ENCODE measurements around the gene GRB14. TPM values are rescaled to one million over a fixed set of nuclear protein-coding genes. Genes with fewer than 3 reads are reported as not detected.
"Not testable (repeated sequence)": the region's sequence is repeated elsewhere in the genome, so short reads cannot be mapped to it uniquely, and the experiment has no call there.

Gene GRB14
- total RNA-seq, 4 donors from 2014 or later: 6.5 to 14.6 (median 9.2) TPM

- Histone ChIP-seq H3K4me3 (no peak overlapping the region), H3K27me3 (no peaks in the 10 kb centered on the region), H3K27ac (no peak overlapping the region), H3K4me1 (peaks cover 0 to 14% (median 0%) of the 10 kb centered on the region in 4 donors), H3K36me3 (no peaks in the 10 kb centered on the region), H3K9me3 (peaks cover 0 to 4% (median 0%) of the 10 kb centered on the region in 4 donors)
- 59 to 65% methylated on average over 2 of the region's 2 CpGs for WGBS, 2 donors
- no peak for DNase-seq (ENCODE audit: low spot score in 2 of 2)
- TF ChIP-seq CTCF (IDR thresholded peaks at IDR 0.05) (no peak), POLR2A (IDR thresholded peaks at IDR 0.05) (no peak), EP300 (IDR thresholded peaks at IDR 0.05) (no peak)
Observed at GRCh38 chr2:164554487-164554886, 66.8 kb downstream of the GRB14 start.

DNA sequence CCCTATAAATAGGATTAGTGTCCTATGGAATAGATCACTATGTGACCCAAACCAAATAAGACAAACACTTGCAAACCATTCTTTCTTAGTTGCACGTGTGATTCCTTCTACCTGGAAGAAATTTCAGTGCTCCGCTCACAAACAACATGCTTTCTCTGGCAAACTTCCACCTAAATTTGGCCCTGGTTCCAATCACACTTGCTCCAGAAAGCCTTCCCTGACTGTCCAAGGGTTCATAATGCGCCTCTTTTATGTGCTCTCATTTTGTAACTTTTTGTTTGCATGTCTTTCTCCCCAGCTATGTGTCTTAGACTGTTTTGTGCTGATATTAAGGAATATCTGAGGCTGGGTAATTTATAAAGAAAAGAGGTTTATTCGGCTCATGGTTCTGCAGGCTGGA lies 69.8 kb downstream of the GRB14 start:
- WGBS, 2 donors: 93% methylated on average over 4 of the region's 4 CpGs
- Histone ChIP-seq H3K9me3 (peaks cover 0 to 12% (median 0%) of the 10 kb centered on the region in 4 donors), H3K27me3 (no peaks in the 10 kb centered on the region), H3K4me1 (no peaks in the 10 kb centered on the region), H3K4me3 (no peak overlapping the region), H3K36me3 (no peaks in the 10 kb centered on the region), H3K27ac (no peak overlapping the region)
- TF ChIP-seq CTCF (IDR thresholded peaks at IDR 0.05) (no peak), EP300 (IDR thresholded peaks at IDR 0.05) (no peak), POLR2A (IDR thresholded peaks at IDR 0.05) (no peak)
- DNase-seq (ENCODE audit: low spot score in 2 of 2): no peak

GRCh38 chr2:164549705-164550104 lies 71.6 kb downstream of the GRB14 start:
- not testable (repeated sequence) for DNase-seq (ENCODE audit: low spot score in 2 of 2); H3K4me3 ChIP-seq; H3K27ac ChIP-seq; H3K36me3 ChIP-seq; H3K4me1 ChIP-seq; H3K27me3 ChIP-seq
- 95 to 99% methylated on average over 3 of the region's 3 CpGs for WGBS, 2 donors
- H3K9me3 ChIP-seq: peaks cover 0 to 22% (median 0%) of the 10 kb centered on the region in 4 donors

- DNase-seq (ENCODE audit: low spot score in 2 of 2): no peak
- Histone ChIP-seq H3K36me3 (no peaks in the 10 kb centered on the region), H3K9me3 (peaks cover 0 to 18% (median 0%) of the 10 kb centered on the region in 4 donors), H3K27me3 (no peaks in the 10 kb centered on the region), H3K4me1 (peaks cover 0 to 11% (median 0%) of the 10 kb centered on the region in 4 donors), H3K4me3 (no peak overlapping the region), H3K27ac (no peak overlapping the region)
- WGBS, 2 donors: 87 to 90% methylated on average over 5 of the region's 5 CpGs
- TF ChIP-seq EP300 (IDR thresholded peaks at IDR 0.05): no peak
- no peak for TF ChIP-seq CTCF (IDR thresholded peaks at IDR 0.05)
- TF ChIP-seq POLR2A (IDR thresholded peaks at IDR 0.05): no peak
Observed at GRCh38 chr2:164545484-164545883, 75.8 kb downstream of the GRB14 start.

DNA sequence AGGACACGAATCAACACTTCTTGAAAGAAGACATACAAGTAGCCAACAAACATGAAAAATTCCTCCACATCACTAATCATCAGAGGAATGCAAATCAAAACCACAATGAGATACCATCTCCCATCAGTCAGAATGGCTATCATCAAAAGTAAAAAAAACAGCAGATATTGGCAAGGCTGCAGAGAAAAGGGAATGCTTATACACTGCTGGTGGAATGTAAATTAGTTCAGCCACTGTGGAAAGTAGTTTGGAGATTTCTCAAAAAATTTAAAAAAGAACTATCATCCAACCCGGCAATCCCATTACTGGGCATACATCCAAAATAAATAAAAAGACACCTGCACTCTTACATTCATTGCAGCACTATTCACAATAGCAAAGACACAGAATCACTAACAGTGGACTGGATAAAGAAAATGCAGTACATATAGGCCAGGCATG lies 78.7 kb downstream of the GRB14 start:
- no peak for DNase-seq (ENCODE audit: low spot score in 2 of 2)
- no peaks in the 10 kb centered on the region for H3K27me3 ChIP-seq
- H3K27ac ChIP-seq: no peak overlapping the region
- peaks cover 0 to 14% (median 0%) of the 10 kb centered on the region in 4 donors for H3K9me3 ChIP-seq
- WGBS, 2 donors: 24 to 28% methylated on average over 2 of the region's 2 CpGs
- peaks cover 0 to 14% (median 0%) of the 10 kb centered on the region in 4 donors for H3K4me1 ChIP-seq
- TF ChIP-seq POLR2A (IDR thresholded peaks at IDR 0.05): no peak
- TF ChIP-seq CTCF (IDR thresholded peaks at IDR 0.05): no peak
- TF ChIP-seq EP300 (IDR thresholded peaks at IDR 0.05): no peak
- H3K36me3 ChIP-seq: no peaks in the 10 kb centered on the region
- H3K4me3 ChIP-seq: no peak overlapping the region

All from tibial nerve (tissue), 4 donors.